IMR-90 (cell line): ENCODE data around the gene MRPL4. TPM values are rescaled to one million over a fixed set of nuclear protein-coding genes. Genes with fewer than 3 reads are reported as not detected.
A peak's percentile ranks its signal among the peaks of the same experiment; 100 is the strongest.

ENCODE experiments used
- ATAC-seq: fragments of 200-7000 bp; cut with Tn5 transposase; 2 replicates; pipeline ENCODE4 v1.9.1; 2020; ENCODE audit warnings: low read depth, mild to moderate bottlenecking, moderate library complexity
- BruUV-seq: library from RNA; stranded (reverse); fragments of 400-500 nt; replicated peaks from 2 replicates; lab custom pipeline; 2021; lab: Mats Ljungman, UMichigan
- CTCF ChIA-PET: fragments of 300-600 bp; formaldehyde crosslinking; extraction: SDS; loops from one replicate; lab custom pipeline; 2021; ENCODE audit warnings: antibody characterized with exemption; lab: Yijun Ruan, JAX
- POLR2A ChIA-PET: fragments of 300-600 bp; sonication (Branson Sonifier 250); formaldehyde crosslinking; loops from one replicate; lab custom pipeline; 2022; ENCODE audit warnings: antibody characterized with exemption; ENCODE audit not compliant: unreplicated experiment; lab: Charles Lee
- DNase-seq: peaks from one replicate; pipeline ENCODE4 v3.0.0; 2013
- H2AFZ ChIP-seq: replicated peaks from 2 replicates; pipeline ENCODE3; 2013; ENCODE audit warnings: low read length, mild to moderate bottlenecking; ENCODE audit not compliant: poor library complexity
- H2AK5ac ChIP-seq: 2 replicates; pipeline ENCODE4 v1.6.1; 2013; ENCODE audit warnings: low read depth, low read length, inconsistent platforms
- H2AK9ac ChIP-seq: replicated peaks from 2 replicates; pipeline ENCODE3; 2013; ENCODE audit warnings: mild to moderate bottlenecking, low read depth, low read length, moderate library complexity; ENCODE audit not compliant: poor library complexity
- H2BK120ac ChIP-seq: 2 replicates; pipeline ENCODE4 v1.6.1; 2013; ENCODE audit warnings: low read depth, low read length, inconsistent platforms
- H2BK15ac ChIP-seq: 3 replicates; pipeline ENCODE4 v1.6.1; 2013; ENCODE audit warnings: low read depth, low read length, inconsistent platforms
- H2BK20ac ChIP-seq: 2 replicates; pipeline ENCODE4 v1.6.1; 2013; ENCODE audit warnings: low read depth, mild to moderate bottlenecking, inconsistent platforms, low read length, moderate library complexity
- H2BK5ac ChIP-seq: 2 replicates; pipeline ENCODE4 v1.6.1; 2013; ENCODE audit warnings: mild to moderate bottlenecking, low read depth, low read length, inconsistent platforms; ENCODE audit not compliant: poor library complexity, severe bottlenecking
- H3K14ac ChIP-seq: replicated peaks from 2 replicates; pipeline ENCODE4 v1.6.1; 2013; ENCODE audit warnings: low read depth, low read length, inconsistent platforms
- H3K18ac ChIP-seq: 2 replicates; pipeline ENCODE4 v1.6.1; 2013; ENCODE audit warnings: low read depth, low read length, control low read depth
- H3K23ac ChIP-seq: 2 replicates; pipeline ENCODE4 v1.6.1; 2013; ENCODE audit warnings: low read depth, low read length, inconsistent platforms
- H3K27ac ChIP-seq: 2 replicates; pipeline ENCODE4 v1.5.1; 2013; ENCODE audit warnings: mild to moderate bottlenecking, control low read depth, low read length; ENCODE audit not compliant: insufficient read depth
- H3K27me3 ChIP-seq: 2 replicates; pipeline ENCODE4 v1.6.1; 2013; ENCODE audit warnings: low read length; ENCODE audit not compliant: control insufficient read depth, insufficient read depth
- H3K36me3 ChIP-seq: 2 replicates; pipeline ENCODE4 v1.6.1; 2013; ENCODE audit warnings: low read length, mixed read lengths; ENCODE audit not compliant: control insufficient read depth, insufficient read depth
- H3K4ac ChIP-seq: 2 replicates; pipeline ENCODE4 v1.6.1; 2013; ENCODE audit warnings: low read depth, low read length, inconsistent platforms
- H3K4me1 ChIP-seq: 2 replicates; pipeline ENCODE4 v1.6.1; 2013; ENCODE audit warnings: low read length, mixed read lengths; ENCODE audit not compliant: control insufficient read depth, insufficient read depth
- H3K4me2 ChIP-seq: 2 replicates; pipeline ENCODE4 v1.6.1; 2013; ENCODE audit warnings: low read depth, mild to moderate bottlenecking, control low read depth, low read length, moderate library complexity
- H3K4me3 ChIP-seq: 2 replicates; pipeline ENCODE4 v1.5.1; 2013; ENCODE audit warnings: low read depth, mild to moderate bottlenecking, control low read depth, low read length, moderate library complexity; ENCODE audit not compliant: insufficient read depth
- H3K56ac ChIP-seq: 2 replicates; pipeline ENCODE4 v1.6.1; 2013; ENCODE audit warnings: low read length, inconsistent platforms; ENCODE audit not compliant: insufficient read depth; ENCODE audit errors: extremely low read depth
- H3K79me1 ChIP-seq, 2 experiments: 2 replicates each; pipeline ENCODE4 v1.6.1; 2013; ENCODE audit warnings: low read length in 2 of 2, inconsistent platforms in 1 of 2, low read depth in 1 of 2
- H3K9ac ChIP-seq: 2 replicates; pipeline ENCODE4 v1.6.1; 2013; ENCODE audit warnings: low read depth, low read length, control low read depth
- H3K9me1 ChIP-seq: 2 replicates; pipeline ENCODE4 v1.6.1; 2013; ENCODE audit warnings: low read length, inconsistent platforms; ENCODE audit not compliant: insufficient read depth
- H3K9me3 ChIP-seq: 2 replicates; pipeline ENCODE4 v1.6.1; 2013; ENCODE audit warnings: low read length; ENCODE audit not compliant: control insufficient read depth, insufficient read depth
- H4K20me1 ChIP-seq: 2 replicates; pipeline ENCODE4 v1.6.1; 2013; ENCODE audit warnings: low read length, inconsistent platforms; ENCODE audit not compliant: insufficient read depth
- H4K5ac ChIP-seq: 2 replicates; pipeline ENCODE4 v1.6.1; 2013; ENCODE audit warnings: mild to moderate bottlenecking, low read depth, low read length, control low read depth
- H4K8ac ChIP-seq, 2 experiments: 2 replicates each; pipeline ENCODE4 v1.6.1; 2013; ENCODE audit warnings: low read depth in 2 of 2, low read length in 2 of 2, control low read depth in 1 of 2, inconsistent platforms in 1 of 2
- H4K91ac ChIP-seq: 2 replicates; pipeline ENCODE4 v1.6.1; 2013; ENCODE audit warnings: low read depth, low read length, inconsistent platforms; ENCODE audit not compliant: insufficient read depth
- BHLHE40 ChIP-seq: fragments of 150-350 bp; IDR thresholded peaks from 2 replicates; pipeline ENCODE4 v1.6.1; 2016; ENCODE audit warnings: mild to moderate bottlenecking, low read depth, low read length
- CEBPB ChIP-seq: IDR thresholded peaks from 2 replicates; pipeline ENCODE4 v1.6.1; 2012; ENCODE audit warnings: low read depth, low read length, improper control_type of control experiment
- CHD1 ChIP-seq: IDR thresholded peaks from 2 replicates; pipeline ENCODE4 v1.6.1; 2012; ENCODE audit warnings: low read depth, low read length, improper control_type of control experiment
- FOS ChIP-seq: fragments of 150-350 bp; IDR thresholded peaks from 2 replicates; pipeline ENCODE4 v1.6.1; 2016; ENCODE audit warnings: low read depth, low read length
- MAFK ChIP-seq: IDR thresholded peaks from 2 replicates; pipeline ENCODE4 v1.6.1; 2012; ENCODE audit warnings: low read depth, low read length, improper control_type of control experiment
- MAZ ChIP-seq: IDR thresholded peaks from 2 replicates; pipeline ENCODE4 v1.6.1; 2012; ENCODE audit warnings: low read depth, mild to moderate bottlenecking, low read length, improper control_type of control experiment, moderate library complexity, borderline replicate concordance
- MXI1 ChIP-seq: IDR thresholded peaks from 2 replicates; pipeline ENCODE4 v1.6.1; 2012; ENCODE audit warnings: low read depth, mild to moderate bottlenecking, low read length, moderate library complexity, borderline replicate concordance
- NFE2L2 ChIP-seq: fragments of 150-350 bp; IDR thresholded peaks from 2 replicates; pipeline ENCODE4 v1.6.1; 2016; ENCODE audit warnings: low read depth, mild to moderate bottlenecking, low read length
- POLR2A ChIP-seq: IDR thresholded peaks from 2 replicates; pipeline ENCODE4 v1.6.1; 2012; ENCODE audit warnings: mild to moderate bottlenecking, low read depth, low read length
- SMC3 ChIP-seq: fragments of 150-350 bp; IDR thresholded peaks from 2 replicates; pipeline ENCODE4 v1.6.1; 2016; ENCODE audit warnings: low read depth, mild to moderate bottlenecking, antibody characterized with exemption, low read length, moderate library complexity
- USF2 ChIP-seq: fragments of 150-350 bp; IDR thresholded peaks from 2 replicates; pipeline ENCODE4 v1.6.1; 2017; ENCODE audit warnings: mild to moderate bottlenecking, antibody characterized with exemption, low read length, low read depth
- WGBS, 2 experiments: methylation state at CpG; one replicate each; pipeline versions ENCODE4 v1.1.5 to v1.1.7; 2013; ENCODE audit warnings: missing lambda C conversion rate in 2 of 2; ENCODE audit not compliant: insufficient read length in 1 of 2; ENCODE audit errors: extremely low coverage in 2 of 2; 5-methylcytosine and 5-hydroxymethylcytosine counted together
- dilution Hi-C: fragments of 300-500 bp; cut with HindIII; formaldehyde crosslinking; loops from one replicate; pipeline ENCODE4 v1.14.3; 2018; ENCODE audit warnings: low sequenced_read_pairs; ENCODE audit not compliant: unreplicated experiment
- in situ Hi-C: fragments of 300-500 bp; cut with MboI; formaldehyde crosslinking; loops from 3 replicates; pipeline ENCODE4 v1.14.3; 2019; ENCODE audit warnings: low sequenced_read_pairs, inconsistent platforms, mixed read lengths
- intact Hi-C: fragments of 100-400 bp; cut with micrococcal nuclease; formaldehyde crosslinking; loops from 2 replicates; pipeline ENCODE4 v1.10.0; 2022
- polyA plus RNA-seq, 3 experiments: library from polyadenylated mRNA; depleted of rRNA; stranded (reverse); fragments of >200 nt; gene quantifications; 2 replicates each; pipeline ENCODE4 v1.2.3, GENCODE V29; 2012; ENCODE audit warnings: low replicate concordance in 1 of 3
- total RNA-seq: library from RNA; depleted of rRNA; stranded (reverse); fragments of >200 nt; gene quantifications from 2 replicates; pipeline ENCODE4 v1.2.3, GENCODE V29; 2012
- TF ChIP-seq, protein P1 (sequence below): conservative IDR thresholded peaks from 2 replicates; pipeline ENCODE4 v1.5.1; 2012; ENCODE audit warnings: mild to moderate bottlenecking, low read depth, low read length, improper control_type of control experiment

The MRPL4 gene
- total and polyA plus RNA-seq, 2 of the 4 experiments (the other 2 are of a cell fraction) = 32.8 to 108 TPM

- H3K4me3 ChIP-seq = no peak overlapping the region
- POLR2A ChIA-PET = no interaction called here
- in situ Hi-C loops = loop anchor here (10.0 kb wide), 1 partner anchor 301 kb away; no protein-coding TSS in a partner anchor
- H3K18ac ChIP-seq = no peak overlapping the region
- no peaks in the 10 kb centered on the region for H4K20me1 ChIP-seq
- H3K4ac ChIP-seq = peak overlapping the region; percentile 45
- no peaks in the 10 kb centered on the region; a peak in 1 of 4 replicates for H3K79me1 ChIP-seq
- no peaks in the 10 kb centered on the region for H3K27me3 ChIP-seq
- peak overlapping the region; percentile 85; the same call in 1 of the 2 replicates for H2BK20ac ChIP-seq
- peaks cover 2% of the 10 kb centered on the region; the same call in 1 of the 2 replicates for H3K4me1 ChIP-seq
- no peaks in the 10 kb centered on the region for H3K9me3 ChIP-seq
- H2BK5ac ChIP-seq = no peak overlapping the region
- no peak overlapping the region for H3K9ac ChIP-seq
- no peak overlapping the region for H3K56ac ChIP-seq
- H2AK5ac ChIP-seq = peak overlapping the region; percentile 92; the same call in 1 of the 2 replicates
- peak overlapping the region; percentile 73; the same call in 1 of the 2 replicates for H3K23ac ChIP-seq
- peak overlapping the region; percentile 70 for H2AFZ ChIP-seq
- BruUV-seq = no TSS peak
- CTCF ChIA-PET = no interaction called here
- peak overlapping the region; percentile 64 for H2BK120ac ChIP-seq
- intact Hi-C loops = no loop called here
- DNase-seq = no peak
- H3K27ac ChIP-seq = no peak overlapping the region
- WGBS, 2 experiments = 90% methylated on average over 1 of the region's 9 CpGs; no CpG with 5 or more reads in 1 of the 2 experiments
- H3K14ac ChIP-seq = no peak overlapping the region; the same call in 1 of the 2 replicates
- H4K8ac ChIP-seq = no peak overlapping the region
- H4K91ac ChIP-seq = no peak overlapping the region
- H2BK15ac ChIP-seq = no peak overlapping the region
- H3K9me1 ChIP-seq = peaks cover 3% of the 10 kb centered on the region; the same call in 1 of the 2 replicates
- no peak overlapping the region for H3K4me2 ChIP-seq
- TF ChIP-seq SMC3 (no peak), MXI1 (no peak), CHD1 (no peak), CEBPB (no peak), POLR2A (no peak), MAZ (no peak), USF2 (no peak), NFE2L2 (no peak), MAFK (no peak), BHLHE40 (no peak), FOS (no peak)
- TF ChIP-seq, protein P1, sequence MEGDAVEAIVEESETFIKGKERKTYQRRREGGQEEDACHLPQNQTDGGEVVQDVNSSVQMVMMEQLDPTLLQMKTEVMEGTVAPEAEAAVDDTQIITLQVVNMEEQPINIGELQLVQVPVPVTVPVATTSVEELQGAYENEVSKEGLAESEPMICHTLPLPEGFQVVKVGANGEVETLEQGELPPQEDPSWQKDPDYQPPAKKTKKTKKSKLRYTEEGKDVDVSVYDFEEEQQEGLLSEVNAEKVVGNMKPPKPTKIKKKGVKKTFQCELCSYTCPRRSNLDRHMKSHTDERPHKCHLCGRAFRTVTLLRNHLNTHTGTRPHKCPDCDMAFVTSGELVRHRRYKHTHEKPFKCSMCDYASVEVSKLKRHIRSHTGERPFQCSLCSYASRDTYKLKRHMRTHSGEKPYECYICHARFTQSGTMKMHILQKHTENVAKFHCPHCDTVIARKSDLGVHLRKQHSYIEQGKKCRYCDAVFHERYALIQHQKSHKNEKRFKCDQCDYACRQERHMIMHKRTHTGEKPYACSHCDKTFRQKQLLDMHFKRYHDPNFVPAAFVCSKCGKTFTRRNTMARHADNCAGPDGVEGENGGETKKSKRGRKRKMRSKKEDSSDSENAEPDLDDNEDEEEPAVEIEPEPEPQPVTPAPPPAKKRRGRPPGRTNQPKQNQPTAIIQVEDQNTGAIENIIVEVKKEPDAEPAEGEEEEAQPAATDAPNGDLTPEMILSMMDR = no peak
- H2AK9ac ChIP-seq = peak overlapping the region; percentile 50
- no peak overlapping the region; the same call in 1 of the 2 replicates for H4K5ac ChIP-seq
- dilution Hi-C loops = no loop called here
- H3K36me3 ChIP-seq = no peaks in the 10 kb centered on the region
- ATAC-seq = no peak
Observed at GRCh38 chr19:10245189-10245939, 6.7 kb upstream of the MRPL4 start.
